Measurements from ENCODE around the gene RASD1. TPM values are rescaled to one million over a fixed set of nuclear protein-coding genes. Genes with fewer than 3 reads are reported as not detected.

Gene RASD1
- total RNA-seq, 1 donor from 2014 or later: 1.0 TPM

- DNase-seq: no peak
- H3K4me1 Mint-ChIP-seq: peaks cover 35% of the 10 kb centered on the region
- no peak for ATAC-seq (ENCODE audit: low read depth)
- H3K27me3 Mint-ChIP-seq: no peaks in the 10 kb centered on the region
- no peak overlapping the region for H3K27ac Mint-ChIP-seq
- intact Hi-C loops (cut with micrococcal nuclease): no loop called here
- H3K4me3 Mint-ChIP-seq: no peak overlapping the region
- CTCF ChIA-PET: no interaction called here
- no peak for TF ChIP-seq CTCF (IDR thresholded peaks at IDR 0.05)
- no peaks in the 10 kb centered on the region for H3K9me3 Mint-ChIP-seq
- POLR2A ChIA-PET: no interaction called here
- H3K36me3 Mint-ChIP-seq (ENCODE audit: low read depth): peaks cover 34% of the 10 kb centered on the region
These were observed 14.3 kb downstream of the RASD1 start for GRCh38 chr17:17481860-17482259.

- Mint-ChIP-seq H3K4me1 (peaks cover 38% of the 10 kb centered on the region), H3K9me3 (no peaks in the 10 kb centered on the region), H3K27me3 (no peaks in the 10 kb centered on the region), H3K27ac (no peak overlapping the region), H3K4me3 (no peak overlapping the region), H3K36me3 (ENCODE audit: low read depth) (peaks cover 32% of the 10 kb centered on the region)
- TF ChIP-seq CTCF (IDR thresholded peaks at IDR 0.05): no peak
- POLR2A ChIA-PET: no interaction called here
- CTCF ChIA-PET: interaction anchor here (0.6 kb wide), 1 partner anchor 16 kb away, joined by 3 read pairs; no protein-coding TSS in a partner anchor
- no peak for DNase-seq
- intact Hi-C loops (cut with micrococcal nuclease): no loop called here
- no peak for ATAC-seq (ENCODE audit: low read depth)
These were observed 15.5 kb downstream of the RASD1 start for GRCh38 chr17:17480593-17481148.

- Mint-ChIP-seq H3K9me3 (no peaks in the 10 kb centered on the region), H3K36me3 (ENCODE audit: low read depth) (peaks cover 24% of the 10 kb centered on the region), H3K27ac (no peak overlapping the region), H3K27me3 (no peaks in the 10 kb centered on the region), H3K4me1 (peaks cover 34% of the 10 kb centered on the region), H3K4me3 (no peak overlapping the region)
- no peak for TF ChIP-seq CTCF (IDR thresholded peaks at IDR 0.05)
- ATAC-seq (ENCODE audit: low read depth) (no peak), DNase-seq (no peak)
- intact Hi-C loops (cut with micrococcal nuclease): loop anchor here (5.0 kb wide), 1 partner anchor 113 kb away; the partner anchor contains the start of gene PEMT
- POLR2A ChIA-PET: interaction anchor here (0.7 kb wide), 1 partner anchor 12 kb away, joined by 3 read pairs; no protein-coding TSS in a partner anchor
- CTCF ChIA-PET: no interaction called here
These were observed 17.0 kb downstream of the RASD1 start for GRCh38 chr17:17479209-17479608.

GRCh38 chr17:17476865-17477467 is 19.2 kb downstream of the RASD1 start, which contains the start of gene MED9:
Gene MED9, plus strand, starts transcription at chr17:17477000. Its CDS starts 42 bp downstream, at chr17:17477042.
- intact Hi-C loops (cut with micrococcal nuclease): loop anchor here (1.0 to 5.0 kb wide), 4 partner anchors 20 to 496 kb away; partner anchors contain the start of genes DRC3, PEMT, RASD1 and TOM1L2
- H3K36me3 Mint-ChIP-seq (ENCODE audit: low read depth): peaks cover 19% of the 10 kb centered on the region
- CTCF ChIA-PET: no interaction called here
- peak within 1 kb of the TSS; percentile 84 for H3K27ac Mint-ChIP-seq
- ATAC-seq (ENCODE audit: low read depth): peak; percentile 100
- H3K27me3 Mint-ChIP-seq: no peaks in the 10 kb centered on the region
- H3K9me3 Mint-ChIP-seq: no peaks in the 10 kb centered on the region
- H3K4me1 Mint-ChIP-seq: peaks cover 30% of the 10 kb centered on the region
- POLR2A ChIA-PET: no interaction called here
- DNase-seq: peak; percentile 93
- TF ChIP-seq CTCF (IDR thresholded peaks at IDR 0.05): no peak
- H3K4me3 Mint-ChIP-seq: peak within 1 kb of the TSS; percentile 90

- no peak overlapping the region for H3K4me3 Mint-ChIP-seq
- no peak overlapping the region for H3K27ac Mint-ChIP-seq
- peaks cover 7% of the 10 kb centered on the region for H3K36me3 Mint-ChIP-seq (ENCODE audit: low read depth)
- TF ChIP-seq CTCF (IDR thresholded peaks at IDR 0.05): no peak
- POLR2A ChIA-PET: no interaction called here
- DNase-seq (no peak), ATAC-seq (ENCODE audit: low read depth) (no peak)
- CTCF ChIA-PET: no interaction called here
- H3K4me1 Mint-ChIP-seq: peaks cover 19% of the 10 kb centered on the region
- H3K27me3 Mint-ChIP-seq: peaks cover 5% of the 10 kb centered on the region
- H3K9me3 Mint-ChIP-seq: no peaks in the 10 kb centered on the region
- intact Hi-C loops (cut with micrococcal nuclease): no loop called here
These were observed 21.9 kb downstream of the RASD1 start for GRCh38 chr17:17474341-17474740.

Data from activated B cell treated with CpG ODN at 0.5 μM for 24 hours (primary cell).